Neural progenitor cell (in vitro differentiated cells): ENCODE results near the gene AMFR.

Experiments
- EZH2 ChIP-seq: fragments of 200-600 bp; sonication (generic); IDR thresholded peaks from 2 replicates; pipeline ENCODE4 v1.6.1; 2017; ENCODE audit warnings: antibody characterized with exemption, mild to moderate bottlenecking, moderate library complexity
- TF ChIP-seq, protein P1 (sequence below): fragments of 200-600 bp; sonication (generic); IDR thresholded peaks from 2 replicates; pipeline ENCODE4 v1.5.1; 2017; ENCODE audit warnings: antibody characterized with exemption, mild to moderate bottlenecking

DNA sequence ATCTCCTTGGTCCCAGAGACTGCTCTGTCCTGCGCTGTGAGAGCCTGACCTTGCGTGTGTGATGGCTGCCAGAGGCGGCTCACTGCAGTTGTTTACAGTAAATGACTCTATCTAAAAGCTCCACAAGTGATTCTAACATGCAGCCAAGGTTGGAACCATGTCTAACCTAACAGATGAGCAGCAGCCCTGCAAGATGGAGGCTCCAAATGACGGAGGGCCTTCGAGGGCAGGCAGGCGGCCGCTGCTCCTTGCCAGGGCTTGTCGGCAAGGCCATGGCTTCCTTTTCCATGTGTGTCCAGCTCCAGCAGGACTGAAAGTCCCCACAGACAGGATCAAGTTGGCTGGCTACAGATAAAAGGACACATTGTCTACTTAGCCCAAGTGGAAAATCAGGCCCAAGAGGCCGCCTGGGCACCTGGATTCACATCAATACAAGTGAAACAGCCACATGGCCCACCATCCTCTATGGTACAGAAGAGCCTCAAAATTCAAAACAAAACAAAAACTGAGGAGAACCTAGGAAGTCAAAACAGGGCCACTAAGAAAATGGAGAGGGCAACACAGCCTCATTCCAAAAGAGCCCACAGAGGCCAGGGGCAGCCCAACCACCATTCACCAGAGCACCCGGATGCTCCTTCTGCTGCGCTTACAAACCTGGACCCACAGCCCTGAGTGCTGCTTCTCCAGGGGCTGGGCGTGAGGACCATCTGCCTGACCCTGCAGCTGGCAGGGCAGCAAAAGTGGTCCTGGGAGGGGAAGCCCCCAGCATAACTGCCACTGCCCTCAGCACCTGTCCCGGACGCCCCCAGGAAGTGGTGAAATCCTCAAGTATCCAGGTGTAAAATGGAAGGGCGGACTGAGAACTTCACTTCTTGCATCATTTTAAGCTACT is 65.0 kb downstream of the AMFR start:
- TF ChIP-seq, protein P1, sequence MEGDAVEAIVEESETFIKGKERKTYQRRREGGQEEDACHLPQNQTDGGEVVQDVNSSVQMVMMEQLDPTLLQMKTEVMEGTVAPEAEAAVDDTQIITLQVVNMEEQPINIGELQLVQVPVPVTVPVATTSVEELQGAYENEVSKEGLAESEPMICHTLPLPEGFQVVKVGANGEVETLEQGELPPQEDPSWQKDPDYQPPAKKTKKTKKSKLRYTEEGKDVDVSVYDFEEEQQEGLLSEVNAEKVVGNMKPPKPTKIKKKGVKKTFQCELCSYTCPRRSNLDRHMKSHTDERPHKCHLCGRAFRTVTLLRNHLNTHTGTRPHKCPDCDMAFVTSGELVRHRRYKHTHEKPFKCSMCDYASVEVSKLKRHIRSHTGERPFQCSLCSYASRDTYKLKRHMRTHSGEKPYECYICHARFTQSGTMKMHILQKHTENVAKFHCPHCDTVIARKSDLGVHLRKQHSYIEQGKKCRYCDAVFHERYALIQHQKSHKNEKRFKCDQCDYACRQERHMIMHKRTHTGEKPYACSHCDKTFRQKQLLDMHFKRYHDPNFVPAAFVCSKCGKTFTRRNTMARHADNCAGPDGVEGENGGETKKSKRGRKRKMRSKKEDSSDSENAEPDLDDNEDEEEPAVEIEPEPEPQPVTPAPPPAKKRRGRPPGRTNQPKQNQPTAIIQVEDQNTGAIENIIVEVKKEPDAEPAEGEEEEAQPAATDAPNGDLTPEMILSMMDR: no peak
- TF ChIP-seq EZH2: no peak
